ENCODE results near the gene DNAJB6. TPM values are rescaled to one million over a fixed set of nuclear protein-coding genes. Genes with fewer than 3 reads are reported as not detected.

Gene DNAJB6
- total and polyA plus RNA-seq, 2 donors (not counting 3 experiments of a cell fraction or from before 2014, with no cell fraction given), result 69.6 to 135 TPM

- no TSS peak for BruUV-seq (replicated peaks)
- H3K79me2 ChIP-seq (ENCODE audit: control insufficient read depth, insufficient read depth, low read length), result no peaks in the 10 kb centered on the region
- POLR2A ChIA-PET, result no interaction called here
- intact Hi-C loops (cut with micrococcal nuclease) (no loop called here), dilution Hi-C loops (cut with MboI; ENCODE audit: extremely low pct_ligation_motif_present, low sequenced_read_pairs) (no loop called here)
- H3K36me3 ChIP-seq (ENCODE audit: control insufficient read depth in 2 of 2, extremely low read depth in 1 of 2, insufficient read depth in 2 of 2, low read length in 2 of 2), result no peaks in the 10 kb centered on the region
- no peak overlapping the region for H3K27ac ChIP-seq (ENCODE audit: insufficient read depth, low read depth, low read length)
- H3K9me3 ChIP-seq (replicated peaks; ENCODE audit: control insufficient read depth, insufficient read depth, low read length), result no peaks in the 10 kb centered on the region
- H3K4me2 ChIP-seq (ENCODE audit: insufficient read depth, low read length), result no peak overlapping the region
- H4K20me1 ChIP-seq (replicated peaks; ENCODE audit: control insufficient read depth, extremely low read depth, insufficient read depth, low read length), result no peaks in the 10 kb centered on the region
- peaks cover 17% of the 10 kb centered on the region for H3K4me1 ChIP-seq (ENCODE audit: control insufficient read depth, extremely low read depth, insufficient read depth, low read length)
- no peaks in the 10 kb centered on the region for H3K27me3 ChIP-seq (ENCODE audit: control insufficient read depth in 2 of 2, insufficient read depth in 2 of 2, low read length in 2 of 2)
- no peaks in the 10 kb centered on the region for H3K9me1 ChIP-seq (replicated peaks; ENCODE audit: control insufficient read depth, extremely low read depth, insufficient read depth, low read length)
- FAIRE-seq, result no peak
- DNase-seq (ENCODE audit: low read depth, low spot score), result no peak
- TF ChIP-seq POLR2A (IDR thresholded peaks at IDR 0.05; ENCODE audit: low read depth, low read length), result no peak
- TF ChIP-seq EZH2 (IDR thresholded peaks at IDR 0.05; ENCODE audit: borderline replicate concordance, low read depth, low read length, severe bottlenecking), result no peak
- TF ChIP-seq FOS (IDR thresholded peaks at IDR 0.05; ENCODE audit: borderline replicate concordance, insufficient read depth, low read length), result no peak
- no peak for TF ChIP-seq CTCF (IDR thresholded peaks at IDR 0.05; ENCODE audit: extremely low read depth in 1 of 2, insufficient read depth in 1 of 2, low read depth in 1 of 2, low read length in 2 of 2)
- no peak for TF ChIP-seq JUN (IDR thresholded peaks at IDR 0.05; ENCODE audit: borderline replicate concordance, insufficient read depth, insufficient read length, low read depth)
- TF ChIP-seq POLR2AphosphoS5 (IDR thresholded peaks at IDR 0.05; ENCODE audit: insufficient read depth, low read depth, low read length), result no peak
- no peak for TF ChIP-seq MYC (IDR thresholded peaks at IDR 0.05; ENCODE audit: low read depth, low read length)
- TF ChIP-seq, protein P1, sequence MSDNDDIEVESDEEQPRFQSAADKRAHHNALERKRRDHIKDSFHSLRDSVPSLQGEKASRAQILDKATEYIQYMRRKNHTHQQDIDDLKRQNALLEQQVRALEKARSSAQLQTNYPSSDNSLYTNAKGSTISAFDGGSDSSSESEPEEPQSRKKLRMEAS (IDR thresholded peaks at IDR 0.05; ENCODE audit: insufficient read depth, insufficient read length), result no peak
- TF ChIP-seq GATA2 (IDR thresholded peaks at IDR 0.05; ENCODE audit: insufficient read depth, insufficient read length, low read depth, low read length), result no peak
- H2AFZ ChIP-seq (ENCODE audit: low read depth, low read length), result no peak overlapping the region
- CTCF ChIA-PET, result no interaction called here
- H3K4me3 ChIP-seq (replicated peaks in 1 of 3; ENCODE audit: insufficient read depth in 1 of 3, low read depth in 1 of 3, low read length in 3 of 3), result no peak overlapping the region
- no peak overlapping the region for H3K9ac ChIP-seq (replicated peaks; ENCODE audit: extremely low read depth, insufficient read depth, low read length)
Measured at GRCh38 chr7:157425137-157425731, 88.4 kb downstream of the DNAJB6 start.
